Pancreas (tissue), 10 donors: Measurements from ENCODE around the gene GMDS. TPM values are rescaled to one million over a fixed set of nuclear protein-coding genes. Genes with fewer than 3 reads are reported as not detected.

Experiments
- ATAC-seq, 4 donors: fragments of 200-7000 bp; cut with Tn5 transposase; one replicate each; pipeline versions ENCODE4 v1.8.0 to v1.9.1; 2020; ENCODE audit warnings: mild to moderate bottlenecking in 4 of 4, moderate library complexity in 4 of 4
- DNase-seq, 6 donors: peaks; one replicate each; pipeline ENCODE4 v3.0.0-alpha.2; 2020
- FAIRE-seq: peaks from 2 replicates; lab custom pipeline; 2012; peaks lifted over from hg19 to GRCh38; lab: Jason Lieb, UNC
- H3K27ac ChIP-seq, 4 donors: fragments of 200-600 bp; sonication (generic); 1 replicate in 3 of 4; 2 replicates in 1 of 4; pipeline versions ENCODE4 v1.5.0 to v1.8.0; 2020
- H3K27me3 ChIP-seq, 4 donors: fragments of 200-600 bp; one replicate each; pipeline ENCODE4 v1.8.0; 2021
- H3K36me3 ChIP-seq, 3 donors: fragments of 200-600 bp; sonication (generic) in 1 of 3; one replicate each; pipeline versions ENCODE4 v1.5.0 to v1.8.0; 2020 to 2021
- H3K4me1 ChIP-seq, 3 donors: fragments of 200-600 bp; one replicate each; pipeline ENCODE4 v1.8.0; 2021
- H3K4me3 ChIP-seq, 4 donors: fragments of 200-600 bp; sonication (generic) in 2 of 4; one replicate each; pipeline versions ENCODE4 v1.5.0 to v1.8.0; 2020 to 2021
- H3K9me3 ChIP-seq, 4 donors: fragments of 200-600 bp; one replicate each; pipeline ENCODE4 v1.8.0; 2021
- WGBS, 2 donors: extraction: QIAGEN DNeasy Blood & Tissue Kit; methylation state at CpG; one replicate each; pipeline ENCODE4 v1.1.7; 2013; 5-methylcytosine and 5-hydroxymethylcytosine counted together
- intact Hi-C, 3 donors: fragments of 100-400 bp; cut with DNase I; formaldehyde crosslinking; loops; one replicate each; pipeline versions ENCODE4 v1.11.1 to v1.14.2; 2022
- polyA plus RNA-seq, 2 donors: library from polyadenylated mRNA; stranded (reverse); fragments of 200-250 nt; gene quantifications; one replicate each; pipeline ENCODE4 v1.2.3, GENCODE V29; 2013
- total RNA-seq, 6 donors: library from RNA; stranded (reverse); fragmentation: NEBNext Ultra II Directional in 4 of 6; extraction: Animal tissue kit (Norgen Biotek cat#: 25700) in 4 of 6; gene quantifications; one replicate each; pipeline versions ENCODE4 v1.2.1 to v1.2.4, GENCODE V29; 2021 to 2023
- TF ChIP-seq, protein P1 (sequence below), 4 donors: fragments of 200-600 bp; sonication (generic) in 3 of 4; IDR thresholded peaks; one replicate each; pipeline versions ENCODE4 v1.5.0 to v1.8.0; 2021; ENCODE audit warnings: antibody characterized with exemption in 4 of 4
- donor health status: healthy with polysubstance abuse.
- donor health status: DM: no; HTN: no; CAD: no; lungs with moderate emphysema.
- donor health status: DM: no; HTN: no; CAD: no.
- donor health status: control.
- donor health status: control.
- donor health status: Bipolar disorder and iron deficiency.
- donor health status: DM: yes; HTN: yes; CAD: no.
- donor health status: DM: no; HTN: no; CAD: no.
- donor health status: DM: no; HTN: no; CAD: no.
- donor health status: DM: yes; HTN: yes; CAD: no.

GMDS gene
- total and polyA plus RNA-seq, 8 donors, result 7.6 to 40.8 (median 26.5) TPM

DNA sequence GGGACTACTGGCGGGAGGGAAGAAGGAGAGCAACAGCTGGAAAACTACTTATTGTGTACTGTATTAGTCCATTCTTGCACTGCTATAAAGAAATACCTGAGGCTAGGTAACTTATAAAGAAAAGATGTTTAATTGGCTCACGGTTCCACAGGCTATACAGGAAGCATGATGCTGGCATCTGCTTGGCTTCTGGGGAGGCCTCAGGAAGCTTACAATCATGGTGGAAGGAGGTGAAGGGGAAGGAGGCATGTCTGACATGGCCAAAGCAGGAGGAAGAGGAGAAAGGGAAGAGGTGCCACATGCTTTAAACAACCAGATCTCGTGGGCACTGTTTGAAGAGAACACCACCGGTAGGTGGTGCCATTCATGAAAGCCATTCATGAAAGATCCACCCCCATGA, 67.3 kb downstream of the GMDS start:
- ATAC-seq (no peak), FAIRE-seq (no peak), DNase-seq (no peak)
- Histone ChIP-seq H3K4me3 (no peak overlapping the region), H3K4me1 (peaks cover 0 to 5% (median 1%) of the 10 kb centered on the region in 3 donors), H3K9me3 (no peaks in the 10 kb centered on the region), H3K36me3 (no peaks in the 10 kb centered on the region), H3K27ac (no peak overlapping the region), H3K27me3 (no peaks in the 10 kb centered on the region)
- intact Hi-C loops, result no loop called here
- 98 to 100% methylated on average over 4 of the region's 4 CpGs for WGBS, 2 donors
- TF ChIP-seq, protein P1, sequence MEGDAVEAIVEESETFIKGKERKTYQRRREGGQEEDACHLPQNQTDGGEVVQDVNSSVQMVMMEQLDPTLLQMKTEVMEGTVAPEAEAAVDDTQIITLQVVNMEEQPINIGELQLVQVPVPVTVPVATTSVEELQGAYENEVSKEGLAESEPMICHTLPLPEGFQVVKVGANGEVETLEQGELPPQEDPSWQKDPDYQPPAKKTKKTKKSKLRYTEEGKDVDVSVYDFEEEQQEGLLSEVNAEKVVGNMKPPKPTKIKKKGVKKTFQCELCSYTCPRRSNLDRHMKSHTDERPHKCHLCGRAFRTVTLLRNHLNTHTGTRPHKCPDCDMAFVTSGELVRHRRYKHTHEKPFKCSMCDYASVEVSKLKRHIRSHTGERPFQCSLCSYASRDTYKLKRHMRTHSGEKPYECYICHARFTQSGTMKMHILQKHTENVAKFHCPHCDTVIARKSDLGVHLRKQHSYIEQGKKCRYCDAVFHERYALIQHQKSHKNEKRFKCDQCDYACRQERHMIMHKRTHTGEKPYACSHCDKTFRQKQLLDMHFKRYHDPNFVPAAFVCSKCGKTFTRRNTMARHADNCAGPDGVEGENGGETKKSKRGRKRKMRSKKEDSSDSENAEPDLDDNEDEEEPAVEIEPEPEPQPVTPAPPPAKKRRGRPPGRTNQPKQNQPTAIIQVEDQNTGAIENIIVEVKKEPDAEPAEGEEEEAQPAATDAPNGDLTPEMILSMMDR (IDR thresholded peaks at IDR 0.05), result no peak

DNA sequence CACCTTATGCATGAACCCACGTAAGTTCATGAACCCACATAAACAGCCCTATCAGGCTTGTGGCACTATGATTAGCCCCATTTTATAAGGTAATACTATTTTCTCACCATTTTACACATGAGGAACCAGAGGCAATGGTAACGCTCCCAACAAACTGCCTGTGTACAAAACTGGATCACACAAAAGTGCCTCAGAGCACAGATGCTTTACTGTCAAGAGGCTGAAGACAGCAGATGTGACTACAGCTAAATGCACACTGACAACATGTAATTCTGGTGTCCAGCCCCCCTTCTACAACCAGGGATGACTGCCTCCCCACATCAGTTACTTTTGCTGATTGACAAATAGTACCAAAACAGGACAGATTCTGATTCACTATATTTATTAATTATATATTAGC, 69.6 kb downstream of the GMDS start:
- 96 to 97% methylated on average over 2 of the region's 2 CpGs for WGBS, 2 donors
- H3K36me3 ChIP-seq, result no peaks in the 10 kb centered on the region
- no peaks in the 10 kb centered on the region for H3K9me3 ChIP-seq
- no peak for DNase-seq
- no peak overlapping the region for H3K4me3 ChIP-seq
- H3K27me3 ChIP-seq, result no peaks in the 10 kb centered on the region
- no peak overlapping the region for H3K27ac ChIP-seq
- TF ChIP-seq, protein P1 (IDR thresholded peaks at IDR 0.05), result no peak
- H3K4me1 ChIP-seq, result peaks cover 0 to 5% (median 0%) of the 10 kb centered on the region in 3 donors
- ATAC-seq, result no peak
- intact Hi-C loops, result no loop called here
- no peak for FAIRE-seq

DNA sequence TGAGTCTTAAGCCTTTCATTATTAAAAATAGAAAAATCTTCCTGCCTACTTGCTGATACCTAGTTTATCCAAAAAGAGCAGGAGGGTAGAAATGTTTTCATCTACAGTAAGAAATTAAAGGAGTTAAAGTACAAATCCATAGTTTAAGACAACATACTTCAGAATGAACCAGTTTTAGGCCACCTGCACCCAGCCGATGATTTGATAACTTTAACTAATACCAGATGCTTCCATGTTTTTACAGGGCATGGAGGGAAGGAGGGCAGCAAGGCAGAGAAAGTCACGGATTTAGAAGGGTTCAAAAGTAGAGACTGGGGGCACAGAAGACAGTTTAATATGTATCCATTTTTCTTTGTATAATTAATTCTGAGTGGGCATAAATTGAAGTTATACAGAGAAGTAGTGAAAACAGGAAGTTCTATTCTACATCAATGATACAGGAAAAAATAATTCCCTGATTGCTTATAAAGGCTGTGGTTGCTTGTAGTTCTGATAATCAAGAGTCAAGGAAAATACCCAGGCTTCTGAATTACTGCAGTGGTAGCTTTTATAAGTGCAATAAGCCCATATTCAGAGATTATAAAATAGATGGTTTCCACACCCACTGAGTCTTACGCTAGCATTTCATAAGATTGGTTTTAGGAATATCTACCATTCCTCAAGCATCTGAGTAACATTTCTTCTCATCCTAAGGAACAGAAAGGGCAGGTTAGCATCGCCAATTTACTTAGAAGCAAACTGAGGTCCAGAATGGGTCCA, 72.0 kb downstream of the GMDS start:
- FAIRE-seq, result no peak
- 83 to 84% methylated on average over 4 of the region's 4 CpGs for WGBS, 2 donors
- H3K9me3 ChIP-seq, result no peaks in the 10 kb centered on the region
- DNase-seq, result no peak
- no peak overlapping the region for H3K27ac ChIP-seq
- H3K4me3 ChIP-seq, result no peak overlapping the region
- intact Hi-C loops, result no loop called here
- no peaks in the 10 kb centered on the region for H3K27me3 ChIP-seq
- no peak for ATAC-seq
- peaks cover 0 to 10% (median 3%) of the 10 kb centered on the region in 3 donors for H3K4me1 ChIP-seq
- no peaks in the 10 kb centered on the region for H3K36me3 ChIP-seq
- TF ChIP-seq, protein P1 (IDR thresholded peaks at IDR 0.05), result no peak

DNA sequence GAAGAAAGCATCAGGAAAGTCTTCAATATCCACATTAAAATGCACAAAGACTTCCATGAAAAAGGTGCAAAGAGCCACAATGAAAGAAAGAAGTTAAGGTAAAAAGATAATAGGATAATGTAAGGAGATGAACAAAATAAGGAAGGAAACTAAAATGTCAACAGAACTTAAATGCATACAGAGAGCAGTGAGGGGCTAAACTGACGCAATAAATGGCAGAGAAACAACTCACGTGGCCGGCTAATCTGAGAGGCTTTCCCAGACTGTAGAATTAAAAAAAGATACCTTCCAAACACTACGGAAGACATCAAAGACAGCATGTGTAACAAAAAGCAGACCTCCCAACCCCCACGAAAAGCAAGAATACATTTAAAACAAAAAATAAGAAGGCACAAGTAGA, 73.7 kb downstream of the GMDS start:
- TF ChIP-seq, protein P1 (IDR thresholded peaks at IDR 0.05), result no peak
- ATAC-seq (no peak), DNase-seq (no peak), FAIRE-seq (no peak)
- WGBS, 2 donors, result 67 to 77% methylated on average over 5 of the region's 5 CpGs
- Histone ChIP-seq H3K4me1 (peaks cover 3 to 21% (median 14%) of the 10 kb centered on the region in 3 donors), H3K9me3 (no peaks in the 10 kb centered on the region), H3K27ac (no peak overlapping the region), H3K27me3 (no peaks in the 10 kb centered on the region), H3K4me3 (no peak overlapping the region), H3K36me3 (no peaks in the 10 kb centered on the region)
- intact Hi-C loops, result no loop called here

DNA sequence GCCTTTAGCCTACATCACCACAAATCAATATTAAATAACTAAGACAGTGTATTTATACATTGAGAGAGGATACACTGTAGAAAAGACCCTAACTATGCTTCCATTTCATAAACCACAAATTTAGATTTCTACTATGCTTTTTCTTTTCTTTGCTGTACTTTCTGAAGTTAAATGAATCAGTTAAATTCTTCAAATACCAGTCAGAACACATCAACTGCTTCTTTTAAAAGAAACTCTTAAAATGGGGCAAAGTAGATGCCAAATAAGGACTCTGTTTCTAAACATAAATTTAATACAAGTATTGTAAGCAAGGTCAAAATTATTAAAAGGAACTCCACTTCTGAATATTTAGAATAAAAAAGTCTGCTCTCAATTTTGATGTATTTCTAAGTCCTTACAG, 76.9 kb downstream of the GMDS start:
- Histone ChIP-seq H3K4me1 (peaks cover 14 to 33% (median 15%) of the 10 kb centered on the region in 3 donors), H3K36me3 (no peaks in the 10 kb centered on the region), H3K4me3 (no peak overlapping the region), H3K27me3 (no peaks in the 10 kb centered on the region), H3K27ac (no peak overlapping the region), H3K9me3 (no peaks in the 10 kb centered on the region)
- no peak for DNase-seq
- ATAC-seq, result no peak
- FAIRE-seq, result no peak
- intact Hi-C loops, result no loop called here
- TF ChIP-seq, protein P1 (IDR thresholded peaks at IDR 0.05), result no peak
